ENCODE results near the gene PIBF1.

DNA sequence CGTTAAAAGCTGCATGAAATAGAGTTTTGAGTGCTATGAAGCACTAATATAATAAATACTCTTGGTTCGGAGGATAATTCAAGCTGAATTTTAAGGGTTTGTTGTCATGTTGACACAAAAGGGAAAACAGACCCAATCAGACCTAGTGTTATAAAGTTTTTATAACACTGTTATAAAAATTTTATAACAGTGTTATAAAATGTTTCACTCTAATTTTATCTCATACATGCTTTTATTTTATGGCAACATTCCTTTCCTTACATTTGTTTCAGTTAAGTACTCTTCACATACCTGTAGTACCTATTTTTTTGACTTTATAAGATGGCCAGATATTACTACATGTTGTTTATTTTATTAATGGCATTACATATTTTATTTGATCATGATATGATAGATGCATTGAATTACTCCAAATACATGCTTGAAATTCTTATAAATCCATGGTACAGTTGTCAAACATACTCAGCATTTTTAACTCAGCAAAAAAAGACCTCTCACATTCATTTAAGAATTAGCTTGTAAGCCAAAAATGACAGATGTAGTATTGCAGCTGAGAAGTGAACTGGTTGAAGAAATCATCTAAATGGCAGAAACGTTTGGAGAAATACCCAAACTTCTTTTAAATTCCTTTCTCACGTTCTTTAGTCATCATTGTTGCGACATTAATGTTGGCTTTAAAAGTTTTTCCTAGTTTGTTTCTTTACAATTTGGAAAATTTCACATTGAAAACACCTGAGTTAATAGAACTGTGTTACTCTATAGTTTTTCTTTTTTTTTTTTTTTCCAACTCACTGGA lies 104.5 kb downstream of the PIBF1 start:
- TF ChIP-seq, protein P1, sequence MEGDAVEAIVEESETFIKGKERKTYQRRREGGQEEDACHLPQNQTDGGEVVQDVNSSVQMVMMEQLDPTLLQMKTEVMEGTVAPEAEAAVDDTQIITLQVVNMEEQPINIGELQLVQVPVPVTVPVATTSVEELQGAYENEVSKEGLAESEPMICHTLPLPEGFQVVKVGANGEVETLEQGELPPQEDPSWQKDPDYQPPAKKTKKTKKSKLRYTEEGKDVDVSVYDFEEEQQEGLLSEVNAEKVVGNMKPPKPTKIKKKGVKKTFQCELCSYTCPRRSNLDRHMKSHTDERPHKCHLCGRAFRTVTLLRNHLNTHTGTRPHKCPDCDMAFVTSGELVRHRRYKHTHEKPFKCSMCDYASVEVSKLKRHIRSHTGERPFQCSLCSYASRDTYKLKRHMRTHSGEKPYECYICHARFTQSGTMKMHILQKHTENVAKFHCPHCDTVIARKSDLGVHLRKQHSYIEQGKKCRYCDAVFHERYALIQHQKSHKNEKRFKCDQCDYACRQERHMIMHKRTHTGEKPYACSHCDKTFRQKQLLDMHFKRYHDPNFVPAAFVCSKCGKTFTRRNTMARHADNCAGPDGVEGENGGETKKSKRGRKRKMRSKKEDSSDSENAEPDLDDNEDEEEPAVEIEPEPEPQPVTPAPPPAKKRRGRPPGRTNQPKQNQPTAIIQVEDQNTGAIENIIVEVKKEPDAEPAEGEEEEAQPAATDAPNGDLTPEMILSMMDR (IDR thresholded peaks at IDR 0.05; ENCODE audit: insufficient read depth, low read length): no peak
- TF ChIP-seq GABPA (IDR thresholded peaks at IDR 0.05; ENCODE audit: low read depth) (no peak), SPI1 (IDR thresholded peaks at IDR 0.05; ENCODE audit: borderline replicate concordance, low read depth) (no peak), POLR2AphosphoS5 (IDR thresholded peaks at IDR 0.05; ENCODE audit: low read depth) (no peak)
- TF ChIP-seq, protein P2, sequence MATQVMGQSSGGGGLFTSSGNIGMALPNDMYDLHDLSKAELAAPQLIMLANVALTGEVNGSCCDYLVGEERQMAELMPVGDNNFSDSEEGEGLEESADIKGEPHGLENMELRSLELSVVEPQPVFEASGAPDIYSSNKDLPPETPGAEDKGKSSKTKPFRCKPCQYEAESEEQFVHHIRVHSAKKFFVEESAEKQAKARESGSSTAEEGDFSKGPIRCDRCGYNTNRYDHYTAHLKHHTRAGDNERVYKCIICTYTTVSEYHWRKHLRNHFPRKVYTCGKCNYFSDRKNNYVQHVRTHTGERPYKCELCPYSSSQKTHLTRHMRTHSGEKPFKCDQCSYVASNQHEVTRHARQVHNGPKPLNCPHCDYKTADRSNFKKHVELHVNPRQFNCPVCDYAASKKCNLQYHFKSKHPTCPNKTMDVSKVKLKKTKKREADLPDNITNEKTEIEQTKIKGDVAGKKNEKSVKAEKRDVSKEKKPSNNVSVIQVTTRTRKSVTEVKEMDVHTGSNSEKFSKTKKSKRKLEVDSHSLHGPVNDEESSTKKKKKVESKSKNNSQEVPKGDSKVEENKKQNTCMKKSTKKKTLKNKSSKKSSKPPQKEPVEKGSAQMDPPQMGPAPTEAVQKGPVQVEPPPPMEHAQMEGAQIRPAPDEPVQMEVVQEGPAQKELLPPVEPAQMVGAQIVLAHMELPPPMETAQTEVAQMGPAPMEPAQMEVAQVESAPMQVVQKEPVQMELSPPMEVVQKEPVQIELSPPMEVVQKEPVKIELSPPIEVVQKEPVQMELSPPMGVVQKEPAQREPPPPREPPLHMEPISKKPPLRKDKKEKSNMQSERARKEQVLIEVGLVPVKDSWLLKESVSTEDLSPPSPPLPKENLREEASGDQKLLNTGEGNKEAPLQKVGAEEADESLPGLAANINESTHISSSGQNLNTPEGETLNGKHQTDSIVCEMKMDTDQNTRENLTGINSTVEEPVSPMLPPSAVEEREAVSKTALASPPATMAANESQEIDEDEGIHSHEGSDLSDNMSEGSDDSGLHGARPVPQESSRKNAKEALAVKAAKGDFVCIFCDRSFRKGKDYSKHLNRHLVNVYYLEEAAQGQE (IDR thresholded peaks at IDR 0.05; ENCODE audit: insufficient replicate concordance, low read depth): no peak

Data from HL-60 (cell line).